A549 (cell line): ENCODE measurements around the gene TSC22D2. TPM values are rescaled to one million over a fixed set of nuclear protein-coding genes. Genes with fewer than 3 reads are reported as not detected.

Source experiments
- ATAC-seq, 2 experiments: fragments of 200-7000 bp in 1 of 2; fragments of >200 bp in 1 of 2; cut with Nextera tagmentation in 1 of 2; cut with Tn5 transposase in 1 of 2; 3 replicates each; pipeline versions ENCODE4 v1.8.0 to v1.9.1; 2018 to 2020; ENCODE audit warnings: mild to moderate bottlenecking in 1 of 2, moderate library complexity in 1 of 2
- CTCF ChIA-PET: fragments of 300-600 bp; sonication (Branson Sonifier 250); formaldehyde crosslinking; extraction: SDS; loops from one replicate; lab custom pipeline; 2021; ENCODE audit warnings: antibody characterized with exemption, inconsistent platforms; lab: Yijun Ruan, JAX
- POLR2A ChIA-PET: fragments of 350-600 bp; formaldehyde crosslinking; extraction: SDS; loops from one replicate; lab custom pipeline; 2021; ENCODE audit warnings: antibody characterized with exemption, inconsistent platforms; lab: Yijun Ruan, JAX
- DNase-seq, 2 experiments: peaks; one replicate each; pipeline versions ENCODE4 v3.0.0 to v3.0.0-alpha.2; 2011 to 2016; ENCODE audit warnings: low read depth in 1 of 2, low spot score in 1 of 2
- FAIRE-seq: peaks from 2 replicates; lab custom pipeline; 2011; peaks lifted over from hg19 to GRCh38; lab: Jason Lieb, UNC
- H3K27ac ChIP-seq, 2 experiments: fragments of >200 bp; sonication (Bioruptor Twin); formaldehyde crosslinking; 3 replicates each; pipeline ENCODE4 v1.5.1; 2016 to 2017
- H3K4me1 ChIP-seq: fragments of >200 bp; sonication (Bioruptor Twin); formaldehyde crosslinking; 3 replicates; pipeline ENCODE4 v1.6.1; 2016
- H3K4me2 ChIP-seq: fragments of >200 bp; sonication (Bioruptor Twin); formaldehyde crosslinking; 3 replicates; pipeline ENCODE4 v1.6.1; 2016
- H3K4me3 ChIP-seq: fragments of >200 bp; sonication (Bioruptor Twin); formaldehyde crosslinking; 3 replicates; pipeline ENCODE4 v1.5.1; 2016
- H3K9me3 ChIP-seq: fragments of >200 bp; sonication (Bioruptor Twin); formaldehyde crosslinking; 3 replicates; pipeline ENCODE4 v1.6.1; 2016
- EHMT2 ChIP-seq: fragments of 200-600 bp; sonication (generic); IDR thresholded peaks from 2 replicates; pipeline ENCODE4 v1.6.1; 2016; ENCODE audit warnings: antibody characterized with exemption, low read depth, mild to moderate bottlenecking, moderate library complexity
- MAFK ChIP-seq: fragments of 450-650 bp; IDR thresholded peaks from 2 replicates; pipeline ENCODE4 v1.6.1; 2014; ENCODE audit not compliant: partially characterized antibody
- MAX ChIP-seq: IDR thresholded peaks from 2 replicates; pipeline ENCODE4 v1.6.1; 2012
- MYC ChIP-seq: IDR thresholded peaks from 2 replicates; pipeline ENCODE4 v1.6.1; 2012; ENCODE audit warnings: mild to moderate bottlenecking, inconsistent platforms, low read length, improper control_type of control experiment, borderline replicate concordance
- NFE2L2 ChIP-seq: fragments of 150-350 bp; conservative IDR thresholded peaks from 2 replicates; pipeline ENCODE4 v1.6.1; 2014; ENCODE audit warnings: low read length
- ZNF302 ChIP-seq: fragments of 250-450 bp; sonication (Bioruptor Pico); IDR thresholded peaks from 2 replicates; pipeline ENCODE4 v1.9.0; 2021; ENCODE audit warnings: inconsistent platforms, mild to moderate bottlenecking, moderate library complexity
- WGBS: methylation state at CpG from one replicate; pipeline ENCODE4 v1.1.6; 2017; ENCODE audit errors: missing lambda C conversion rate; 5-methylcytosine and 5-hydroxymethylcytosine counted together
- polyA plus RNA-seq, 4 experiments: library from polyadenylated mRNA; depleted of rRNA in 3 of 4; stranded (reverse); fragments of >200 nt; fragmentation: RNase III in 1 of 4; extraction: RNeasy Plus Mini Kit Qiagen cat#74134 plus additional on column Dnase treatment in 1 of 4; gene quantifications; 2 replicates in 3 of 4; 3 replicates in 1 of 4; pipeline ENCODE4 v1.2.3, GENCODE V29; 2011 to 2017
- TF ChIP-seq, protein P1 (sequence below): fragments of 250-450 bp; sonication (Bioruptor Pico); IDR thresholded peaks from 2 replicates; pipeline ENCODE4 v1.5.0; 2021; ENCODE audit warnings: mild to moderate bottlenecking, moderate library complexity, borderline replicate concordance

TSC22D2 gene
- polyA plus RNA-seq, 2 of the 4 experiments (the other 2 are of a cell fraction), result 8.8 to 13.9 TPM

DNA sequence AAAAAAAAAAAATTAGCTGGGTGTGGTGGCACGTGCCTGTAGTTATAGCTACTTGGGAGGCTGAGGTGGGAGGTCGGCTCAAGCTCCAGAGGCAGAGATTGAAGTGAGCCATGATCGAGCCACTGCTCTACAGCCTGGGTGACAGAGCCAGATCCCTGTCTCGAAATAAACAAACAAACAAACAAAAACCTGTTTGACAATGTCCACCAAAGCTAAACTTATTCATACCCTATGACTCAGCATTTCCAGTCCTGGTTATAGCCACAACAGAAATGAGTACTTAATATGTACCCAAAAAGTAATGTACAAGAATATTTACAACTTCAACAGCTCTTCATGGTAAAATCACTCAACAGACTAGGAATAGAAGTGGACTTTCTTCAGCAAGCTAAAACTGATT is 107.1 kb downstream of the TSC22D2 start:
- FAIRE-seq, result no peak

More for the DNA sequence above, 107.1 kb downstream of the TSC22D2 start:
- WGBS, result 82% methylated on average over 4 of the region's 4 CpGs
- ChIA-PET CTCF (no interaction called here), POLR2A (interaction anchor here (0.7 to 1.0 kb wide), 2 partner anchors 31 to 62 kb away, joined by 3 to 4 read pairs; partner anchors contain the start of genes EIF2A and SERP1)
- no peak overlapping the region for H3K27ac ChIP-seq
- H3K4me1 ChIP-seq, result no peaks in the 10 kb centered on the region
- DNase-seq (no peak), ATAC-seq (no peak)
- no peak overlapping the region for H3K4me3 ChIP-seq
- no peak overlapping the region for H3K4me2 ChIP-seq
- no peaks in the 10 kb centered on the region for H3K9me3 ChIP-seq
- TF ChIP-seq MAFK, result peak; percentile 92
- TF ChIP-seq, protein P1, sequence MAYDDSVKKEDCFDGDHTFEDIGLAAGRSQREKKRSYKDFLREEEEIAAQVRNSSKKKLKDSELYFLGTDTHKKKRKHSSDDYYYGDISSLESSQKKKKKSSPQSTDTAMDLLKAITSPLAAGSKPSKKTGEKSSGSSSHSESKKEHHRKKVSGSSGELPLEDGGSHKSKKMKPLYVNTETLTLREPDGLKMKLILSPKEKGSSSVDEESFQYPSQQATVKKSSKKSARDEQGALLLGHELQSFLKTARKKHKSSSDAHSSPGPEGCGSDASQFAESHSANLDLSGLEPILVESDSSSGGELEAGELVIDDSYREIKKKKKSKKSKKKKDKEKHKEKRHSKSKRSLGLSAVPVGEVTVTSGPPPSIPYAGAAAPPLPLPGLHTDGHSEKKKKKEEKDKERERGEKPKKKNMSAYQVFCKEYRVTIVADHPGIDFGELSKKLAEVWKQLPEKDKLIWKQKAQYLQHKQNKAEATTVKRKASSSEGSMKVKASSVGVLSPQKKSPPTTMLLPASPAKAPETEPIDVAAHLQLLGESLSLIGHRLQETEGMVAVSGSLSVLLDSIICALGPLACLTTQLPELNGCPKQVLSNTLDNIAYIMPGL (CRISPR knock-in tag), result no peak
- no peak for TF ChIP-seq MYC
- TF ChIP-seq ZNF302 (CRISPR knock-in tag), result no peak
- TF ChIP-seq NFE2L2, result peak; percentile 82
- TF ChIP-seq EHMT2, result no peak
- no peak for TF ChIP-seq MAX

Other genes starting within 250 kb of the TSC22D2 start
- 78.6 and 94.7 TPM in 2 replicates for gene SERP1, start 138.2 kb downstream of the TSC22D2 start, polyA plus RNA-seq (2011; rRNA removed)
- 82.9 to 85.8 TPM (median 84.3 TPM) in 3 replicates for gene SERP1, start 138.2 kb downstream of the TSC22D2 start, polyA plus RNA-seq (2017; fragmentation: RNase III; extraction: RNeasy Plus Mini Kit Qiagen cat#74134 plus additional on column Dnase treatment)
- 122 and 141 TPM in 2 replicates for gene EIF2A, start 138.5 kb downstream of the TSC22D2 start, polyA plus RNA-seq (2011; rRNA removed)
- gene EIF2A, start 138.5 kb downstream of the TSC22D2 start, polyA plus RNA-seq (2017; fragmentation: RNase III; extraction: RNeasy Plus Mini Kit Qiagen cat#74134 plus additional on column Dnase treatment), result 105 to 126 TPM (median 110 TPM) in 3 replicates
- 536 and 846 TPM in 2 replicates for gene SELENOT, start 195.0 kb downstream of the TSC22D2 start, polyA plus RNA-seq (2011; rRNA removed)
- 97.0 to 113 TPM (median 100 TPM) in 3 replicates for gene SELENOT, start 195.0 kb downstream of the TSC22D2 start, polyA plus RNA-seq (2017; fragmentation: RNase III; extraction: RNeasy Plus Mini Kit Qiagen cat#74134 plus additional on column Dnase treatment)